Liver (tissue), 9 donors: Measurements from ENCODE around the gene SEMA3G. TPM values are rescaled to one million over a fixed set of nuclear protein-coding genes. Genes with fewer than 3 reads are reported as not detected.

Experiments used
- DNase-seq: peaks from one replicate; pipeline ENCODE4 v3.0.0-alpha.2; 2017; ENCODE audit warnings: low spot score
- H3K27ac ChIP-seq, 2 donors: one replicate each; pipeline ENCODE4 v1.7.0; 2013; ENCODE audit warnings: inconsistent platforms in 2 of 2, low read length in 2 of 2, control low read depth in 1 of 2, low read depth in 1 of 2, mild to moderate bottlenecking in 1 of 2
- H3K27me3 ChIP-seq, 4 donors: one replicate each; pipeline versions ENCODE4 v1.6.1 to v1.7.0; 2013; ENCODE audit warnings: low read length in 3 of 4, inconsistent platforms in 1 of 4, mild to moderate bottlenecking in 1 of 4, moderate library complexity in 1 of 4; ENCODE audit not compliant: control insufficient read depth in 4 of 4, insufficient read depth in 4 of 4
- H3K36me3 ChIP-seq, 4 donors: one replicate each; pipeline versions ENCODE4 v1.6.1 to v1.7.0; 2013; ENCODE audit warnings: low read length in 3 of 4, mild to moderate bottlenecking in 3 of 4, low read depth in 1 of 4, moderate library complexity in 1 of 4; ENCODE audit not compliant: control insufficient read depth in 4 of 4, insufficient read depth in 3 of 4
- H3K4me1 ChIP-seq, 4 donors: one replicate each; pipeline versions ENCODE4 v1.6.1 to v1.7.0; 2013; ENCODE audit warnings: low read length in 3 of 4, mild to moderate bottlenecking in 3 of 4, moderate library complexity in 1 of 4; ENCODE audit not compliant: control insufficient read depth in 4 of 4, insufficient read depth in 4 of 4
- H3K4me3 ChIP-seq, 3 donors: one replicate each; pipeline versions ENCODE4 v1.6.1 to v1.7.0; 2013; ENCODE audit warnings: low read length in 3 of 3, control low read depth in 1 of 3, low read depth in 1 of 3, mild to moderate bottlenecking in 1 of 3
- H3K9ac ChIP-seq, 2 donors: one replicate each; pipeline ENCODE4 v1.7.0; 2013; ENCODE audit warnings: low read length in 2 of 2, mild to moderate bottlenecking in 2 of 2, moderate library complexity in 2 of 2, control low read depth in 1 of 2, low read depth in 1 of 2
- H3K9me3 ChIP-seq, 4 donors: one replicate each; pipeline versions ENCODE4 v1.6.1 to v1.7.0; 2013; ENCODE audit warnings: low read length in 3 of 4; ENCODE audit not compliant: control insufficient read depth in 4 of 4
- FOXA1 ChIP-seq: IDR thresholded peaks from 2 replicates; pipeline ENCODE4 v1.6.1; 2016; ENCODE audit warnings: antibody characterized with exemption
- FOXA2 ChIP-seq: IDR thresholded peaks from 2 replicates; pipeline ENCODE4 v1.6.1; 2016; ENCODE audit warnings: antibody characterized with exemption
- GABPA ChIP-seq, 2 donors: IDR thresholded peaks in 1 of 2; conservative IDR thresholded peaks in 1 of 2; 2 replicates each; pipeline ENCODE4 v1.6.1; 2016; ENCODE audit warnings: antibody characterized with exemption in 2 of 2, mild to moderate bottlenecking in 1 of 2, moderate library complexity in 1 of 2
- HNF4A ChIP-seq, 2 donors: conservative IDR thresholded peaks; 2 replicates each; pipeline ENCODE4 v1.6.1; 2016; ENCODE audit warnings: antibody characterized with exemption in 2 of 2, mild to moderate bottlenecking in 2 of 2
- HNF4G ChIP-seq: IDR thresholded peaks from 2 replicates; pipeline ENCODE4 v1.6.1; 2016; ENCODE audit warnings: antibody characterized with exemption
- NR2F2 ChIP-seq: IDR thresholded peaks from 2 replicates; pipeline ENCODE4 v1.6.1; 2016; ENCODE audit warnings: antibody characterized with exemption
- RAD21 ChIP-seq, 2 donors: IDR thresholded peaks; 2 replicates each; pipeline ENCODE4 v1.6.1; 2016; ENCODE audit warnings: antibody characterized with exemption in 2 of 2, mild to moderate bottlenecking in 2 of 2
- TAF1 ChIP-seq: conservative IDR thresholded peaks from 2 replicates; pipeline ENCODE4 v1.6.1; 2016; ENCODE audit warnings: antibody characterized with exemption, mild to moderate bottlenecking
- YY1 ChIP-seq: IDR thresholded peaks from 2 replicates; pipeline ENCODE4 v1.6.1; 2016; ENCODE audit warnings: antibody characterized with exemption, mild to moderate bottlenecking
- WGBS: extraction: QIAGEN DNeasy Blood & Tissue Kit; methylation state at CpG from one replicate; pipeline ENCODE4 v1.1.7; 2013; 5-methylcytosine and 5-hydroxymethylcytosine counted together
- polyA plus RNA-seq, 2 donors: library from polyadenylated mRNA; stranded (reverse) in 1 of 2; unstranded in 1 of 2; fragments of 200-250 nt in 1 of 2; fragments of >200 nt in 1 of 2; fragmentation: Nextera tagmentation in 1 of 2; extraction: Ambion mirVana in 1 of 2; gene quantifications; one replicate each; pipeline versions ENCODE4 v1.2.1 to v1.2.3, GENCODE V29; 2013 to 2015
- total RNA-seq, 2 donors: library from RNA; depleted of rRNA; stranded (reverse); fragments of >200 nt; gene quantifications; one replicate each; pipeline ENCODE4 v1.2.3, GENCODE V29; 2014
- TF ChIP-seq, protein P1 (sequence below): IDR thresholded peaks from 2 replicates; pipeline ENCODE4 v1.6.1; 2016; ENCODE audit warnings: antibody characterized with exemption, mild to moderate bottlenecking
- donor health status: healthy.
- donor health status: healthy.
- donor health status: healthy.
- donor health status: healthy.
- donor health status: healthy.

SEMA3G gene
- total and polyA plus RNA-seq, 4 donors: 0.47 to 1.2 (median 0.74) TPM

- TF ChIP-seq RAD21 (IDR thresholded peaks at IDR 0.05) (no peak), HNF4A (conservative IDR thresholded peaks at IDR 0.05) (no peak), FOXA2 (no peak)
- DNase-seq: no peak
- H3K27me3 ChIP-seq: no peaks in the 10 kb centered on the region
- no peaks in the 10 kb centered on the region for H3K9me3 ChIP-seq
- H3K9ac ChIP-seq: no peak overlapping the region
- H3K36me3 ChIP-seq: peaks cover 15 to 65% (median 36%) of the 10 kb centered on the region in 4 donors
- H3K27ac ChIP-seq: no peak overlapping the region
- H3K4me1 ChIP-seq: peaks cover 0 to 12% (median 2%) of the 10 kb centered on the region in 4 donors
- 93% methylated on average over 31 of the region's 31 CpGs for WGBS
- no peak overlapping the region for H3K4me3 ChIP-seq
Measured at GRCh38 chr3:52487050-52487787, 42.3 kb upstream of the SEMA3G start.

- Histone ChIP-seq H3K27me3 (no peaks in the 10 kb centered on the region), H3K27ac (no peak overlapping the region), H3K4me3 (no peak overlapping the region), H3K9me3 (no peaks in the 10 kb centered on the region), H3K9ac (no peak overlapping the region), H3K36me3 (peaks cover 6 to 57% (median 29%) of the 10 kb centered on the region in 4 donors), H3K4me1 (peaks cover 0 to 15% (median 4%) of the 10 kb centered on the region in 4 donors)
- 85% methylated on average over 10 of the region's 10 CpGs for WGBS
- TF ChIP-seq NR2F2: peak; percentile 82
- no peak for TF ChIP-seq RAD21 (IDR thresholded peaks at IDR 0.05)
- TF ChIP-seq HNF4G: no peak
- no peak for TF ChIP-seq YY1
- no peak for TF ChIP-seq GABPA (IDR thresholded peaks at IDR 0.05 in 1 of 2, conservative IDR thresholded peaks at IDR 0.05 in 1 of 2)
- TF ChIP-seq, protein P1, sequence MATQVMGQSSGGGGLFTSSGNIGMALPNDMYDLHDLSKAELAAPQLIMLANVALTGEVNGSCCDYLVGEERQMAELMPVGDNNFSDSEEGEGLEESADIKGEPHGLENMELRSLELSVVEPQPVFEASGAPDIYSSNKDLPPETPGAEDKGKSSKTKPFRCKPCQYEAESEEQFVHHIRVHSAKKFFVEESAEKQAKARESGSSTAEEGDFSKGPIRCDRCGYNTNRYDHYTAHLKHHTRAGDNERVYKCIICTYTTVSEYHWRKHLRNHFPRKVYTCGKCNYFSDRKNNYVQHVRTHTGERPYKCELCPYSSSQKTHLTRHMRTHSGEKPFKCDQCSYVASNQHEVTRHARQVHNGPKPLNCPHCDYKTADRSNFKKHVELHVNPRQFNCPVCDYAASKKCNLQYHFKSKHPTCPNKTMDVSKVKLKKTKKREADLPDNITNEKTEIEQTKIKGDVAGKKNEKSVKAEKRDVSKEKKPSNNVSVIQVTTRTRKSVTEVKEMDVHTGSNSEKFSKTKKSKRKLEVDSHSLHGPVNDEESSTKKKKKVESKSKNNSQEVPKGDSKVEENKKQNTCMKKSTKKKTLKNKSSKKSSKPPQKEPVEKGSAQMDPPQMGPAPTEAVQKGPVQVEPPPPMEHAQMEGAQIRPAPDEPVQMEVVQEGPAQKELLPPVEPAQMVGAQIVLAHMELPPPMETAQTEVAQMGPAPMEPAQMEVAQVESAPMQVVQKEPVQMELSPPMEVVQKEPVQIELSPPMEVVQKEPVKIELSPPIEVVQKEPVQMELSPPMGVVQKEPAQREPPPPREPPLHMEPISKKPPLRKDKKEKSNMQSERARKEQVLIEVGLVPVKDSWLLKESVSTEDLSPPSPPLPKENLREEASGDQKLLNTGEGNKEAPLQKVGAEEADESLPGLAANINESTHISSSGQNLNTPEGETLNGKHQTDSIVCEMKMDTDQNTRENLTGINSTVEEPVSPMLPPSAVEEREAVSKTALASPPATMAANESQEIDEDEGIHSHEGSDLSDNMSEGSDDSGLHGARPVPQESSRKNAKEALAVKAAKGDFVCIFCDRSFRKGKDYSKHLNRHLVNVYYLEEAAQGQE: no peak
- TF ChIP-seq TAF1: no peak
- TF ChIP-seq FOXA1: no peak
- DNase-seq: no peak
Measured at GRCh38 chr3:52484680-52485461, 40.0 kb upstream of the SEMA3G start.

GRCh38 chr3:52483577-52484381 is 38.9 kb upstream of the SEMA3G start:
- no peak for DNase-seq
- Histone ChIP-seq H3K4me1 (peaks cover 0 to 10% (median 4%) of the 10 kb centered on the region in 4 donors), H3K9ac (no peak overlapping the region), H3K4me3 (no peak overlapping the region), H3K27ac (no peak overlapping the region), H3K36me3 (peaks cover 14 to 60% (median 31%) of the 10 kb centered on the region in 4 donors), H3K27me3 (no peaks in the 10 kb centered on the region), H3K9me3 (no peaks in the 10 kb centered on the region)
- peak; percentile 49 for TF ChIP-seq NR2F2
- no peak for TF ChIP-seq YY1
- 83% methylated on average over 13 of the region's 13 CpGs for WGBS
